Caco-2 (cell line): ENCODE measurements around the gene ERC1. TPM values are rescaled to one million over a fixed set of nuclear protein-coding genes. Genes with fewer than 3 reads are reported as not detected.

Source experiments
- BruUV-seq: library from RNA; stranded (reverse); fragments of 400-500 nt; replicated peaks from 2 replicates; lab custom pipeline; 2021; lab: Mats Ljungman, UMichigan
- CTCF ChIA-PET: fragments of 300-600 bp; sonication (Branson Sonifier 250); formaldehyde crosslinking; loops from one replicate; lab custom pipeline; 2022; ENCODE audit warnings: antibody characterized with exemption; lab: Charles Lee
- POLR2A ChIA-PET: fragments of 300-600 bp; sonication (Branson Sonifier 250); formaldehyde crosslinking; loops from one replicate; lab custom pipeline; 2022; ENCODE audit warnings: antibody characterized with exemption; lab: Charles Lee
- DNase-seq, 2 experiments: peaks; one replicate each; pipeline versions ENCODE4 v3.0.0 to v3.0.0-alpha.2; 2020 to 2022
- H3K27me3 ChIP-seq: replicated peaks from 2 replicates; pipeline ENCODE4 v1.6.0; 2011; ENCODE audit warnings: low read length; ENCODE audit not compliant: control insufficient read depth, insufficient read depth
- H3K36me3 ChIP-seq: 2 replicates; pipeline ENCODE4 v1.5.1; 2011; ENCODE audit warnings: low read length; ENCODE audit not compliant: control insufficient read depth, insufficient read depth
- H3K4me1 ChIP-seq: fragments of 250-450 bp; sonication (Bioruptor Pico); 2 replicates; pipeline ENCODE4 v1.5.1; 2020; ENCODE audit warnings: mild to moderate bottlenecking
- H3K4me3 ChIP-seq: 2 replicates; pipeline ENCODE4 v1.5.1; 2011; ENCODE audit warnings: low read depth, mild to moderate bottlenecking, control low read depth, low read length
- H3K9me3 ChIP-seq: fragments of 250-450 bp; sonication (Bioruptor Pico); 2 replicates; pipeline ENCODE4 v1.5.1; 2020; ENCODE audit warnings: mild to moderate bottlenecking, moderate library complexity
- H3K27ac Mint-ChIP-seq: one replicate; pipeline ENCODE4 v1.8.0; 2022; ENCODE audit warnings: mixed read lengths; ENCODE audit not compliant: unreplicated experiment
- H3K27me3 Mint-ChIP-seq: one replicate; pipeline ENCODE4 v1.8.0; 2022; ENCODE audit warnings: mixed read lengths; ENCODE audit not compliant: insufficient read depth, unreplicated experiment
- H3K36me3 Mint-ChIP-seq: one replicate; pipeline ENCODE4 v1.8.0; 2022; ENCODE audit warnings: mild to moderate bottlenecking, mixed read lengths; ENCODE audit not compliant: insufficient read depth, unreplicated experiment
- H3K4me1 Mint-ChIP-seq: one replicate; pipeline ENCODE4 v1.8.0; 2022; ENCODE audit warnings: low read depth, mixed read lengths; ENCODE audit not compliant: unreplicated experiment
- H3K4me3 Mint-ChIP-seq: one replicate; pipeline ENCODE4 v1.8.0; 2022; ENCODE audit warnings: mild to moderate bottlenecking, moderate library complexity, mixed read lengths; ENCODE audit not compliant: unreplicated experiment
- H3K9me3 Mint-ChIP-seq: one replicate; pipeline ENCODE4 v1.8.0; 2022; ENCODE audit warnings: mixed read lengths; ENCODE audit not compliant: unreplicated experiment
- CTCF ChIP-seq, 2 experiments: fragments of 200-600 bp in 1 of 2; IDR thresholded peaks; 1 replicate in 1 of 2; 2 replicates in 1 of 2; pipeline versions ENCODE4 v1.5.1 to v1.8.0; 2011 to 2022; ENCODE audit warnings: antibody characterized with exemption in 1 of 2, control low read depth in 1 of 2, inconsistent platforms in 1 of 2, low read depth in 1 of 2, low read length in 1 of 2, mild to moderate bottlenecking in 1 of 2, moderate library complexity in 1 of 2; ENCODE audit not compliant: insufficient read depth in 1 of 2, severe bottlenecking in 1 of 2, unreplicated experiment in 1 of 2
- intact Hi-C: fragments of 100-400 bp; cut with micrococcal nuclease; formaldehyde crosslinking; loops from one replicate; pipeline ENCODE4 v1.10.0; 2022; ENCODE audit not compliant: unreplicated experiment
- total RNA-seq: library from RNA; stranded (reverse); gene quantifications from 2 replicates; pipeline ENCODE4 v1.2.3, GENCODE V29; 2022

Gene ERC1
- total RNA-seq, 1 experiment from 2014 or later = 88.4 TPM

DNA sequence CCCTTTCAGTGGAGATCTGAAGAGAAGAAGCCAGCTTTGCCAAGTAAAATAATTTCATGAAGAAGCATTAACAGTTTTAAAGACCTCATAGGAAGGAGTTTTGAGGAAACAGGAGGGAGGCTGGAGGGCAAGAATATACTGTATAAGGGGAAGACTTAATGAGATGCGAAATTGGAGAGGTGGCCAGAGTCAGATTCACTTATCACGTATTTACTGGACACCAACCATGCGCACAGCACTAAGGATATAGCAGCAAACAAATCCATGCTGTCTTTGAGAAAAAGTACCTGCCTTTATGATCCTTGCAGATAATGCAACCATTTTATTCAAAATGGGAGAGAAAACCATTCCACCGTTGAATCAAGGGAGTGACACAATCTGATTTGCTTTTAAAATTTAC, 100.3 kb downstream of the ERC1 start:
- peaks cover 7% of the 10 kb centered on the region for H3K4me1 Mint-ChIP-seq
- Histone ChIP-seq H3K4me1 (no peaks in the 10 kb centered on the region), H3K27me3 (no peaks in the 10 kb centered on the region), H3K4me3 (no peak overlapping the region), H3K36me3 (no peaks in the 10 kb centered on the region), H3K9me3 (no peaks in the 10 kb centered on the region)
- ChIA-PET CTCF (no interaction called here), POLR2A (no interaction called here)
- H3K27me3 Mint-ChIP-seq = no peaks in the 10 kb centered on the region
- no peak overlapping the region for H3K4me3 Mint-ChIP-seq
- no peak for DNase-seq
- no peak for TF ChIP-seq CTCF (IDR thresholded peaks at IDR 0.05; ENCODE audit: insufficient read depth in 1 of 2, low read depth in 1 of 2, low read length in 1 of 2, severe bottlenecking in 1 of 2, unreplicated experiment in 1 of 2)
- H3K36me3 Mint-ChIP-seq = no peaks in the 10 kb centered on the region
- no TSS peak for BruUV-seq
- intact Hi-C loops = loop anchor here (5.0 to 10.0 kb wide), 4 partner anchors 99 to 517 kb away; partner anchors contain the start of gene ERC1
- H3K9me3 Mint-ChIP-seq = no peaks in the 10 kb centered on the region
- H3K27ac Mint-ChIP-seq = no peak overlapping the region

GRCh38 chr12:1093166-1093751, 102.2 kb downstream of the ERC1 start:
- no TSS peak for BruUV-seq
- Histone ChIP-seq H3K9me3 (no peaks in the 10 kb centered on the region), H3K4me1 (peaks cover 6% of the 10 kb centered on the region; the same call in 1 of the 2 replicates), H3K4me3 (no peak overlapping the region), H3K27me3 (no peaks in the 10 kb centered on the region), H3K36me3 (no peaks in the 10 kb centered on the region)
- CTCF ChIA-PET = interaction anchor here (0.6 to 1.7 kb wide), 44 partner anchors 9 to 522 kb away, joined by 3 to 71 read pairs (median 4); partner anchors contain the start of genes ERC1 and RAD52
- peak in 1 of 2 experiments; percentile 78 for DNase-seq
- Mint-ChIP-seq H3K27me3 (no peaks in the 10 kb centered on the region), H3K9me3 (no peaks in the 10 kb centered on the region), H3K27ac (no peak overlapping the region), H3K36me3 (no peaks in the 10 kb centered on the region), H3K4me3 (no peak overlapping the region), H3K4me1 (peaks cover 17% of the 10 kb centered on the region)
- peak; percentile 84 to 88 for TF ChIP-seq CTCF (IDR thresholded peaks at IDR 0.05; ENCODE audit: insufficient read depth in 1 of 2, low read depth in 1 of 2, low read length in 1 of 2, severe bottlenecking in 1 of 2, unreplicated experiment in 1 of 2)
- intact Hi-C loops = loop anchor here (5.0 to 10.0 kb wide), 4 partner anchors 101 to 518 kb away; partner anchors contain the start of gene ERC1
- POLR2A ChIA-PET = interaction anchor here (0.6 to 1.2 kb wide), 4 partner anchors 24 to 195 kb away, joined by 3 to 10 read pairs (median 6); partner anchors contain the start of gene RAD52

- no peak for DNase-seq
- no peak overlapping the region for H3K27ac Mint-ChIP-seq
These were observed 103.7 kb downstream of the ERC1 start for GRCh38 chr12:1094714-1095113.

More at GRCh38 chr12:1094714-1095113, 103.7 kb downstream of the ERC1 start:
- CTCF ChIA-PET = interaction anchor here (0.7 kb wide), 1 partner anchor 643 kb away, joined by 3 read pairs; no protein-coding TSS in a partner anchor
- TF ChIP-seq CTCF (IDR thresholded peaks at IDR 0.05; ENCODE audit: insufficient read depth in 1 of 2, low read depth in 1 of 2, low read length in 1 of 2, severe bottlenecking in 1 of 2, unreplicated experiment in 1 of 2) = no peak
- no peaks in the 10 kb centered on the region for H3K27me3 ChIP-seq
- intact Hi-C loops = loop anchor here (5.0 to 10.0 kb wide), 4 partner anchors 102 to 520 kb away; partner anchors contain the start of gene ERC1
- Mint-ChIP-seq H3K4me3 (no peak overlapping the region), H3K4me1 (peaks cover 30% of the 10 kb centered on the region), H3K27me3 (no peaks in the 10 kb centered on the region), H3K9me3 (no peaks in the 10 kb centered on the region), H3K36me3 (peaks cover 6% of the 10 kb centered on the region)
- no peak overlapping the region for H3K4me3 ChIP-seq
- peaks cover 20% of the 10 kb centered on the region for H3K4me1 ChIP-seq
- BruUV-seq = no TSS peak
- POLR2A ChIA-PET = no interaction called here
- no peaks in the 10 kb centered on the region for H3K9me3 ChIP-seq
- H3K36me3 ChIP-seq = no peaks in the 10 kb centered on the region
